AG08396 (cell line): ENCODE data around the gene SARDH.
A peak's percentile ranks its signal among the peaks of the same experiment; 100 is the strongest.
"Not testable (repeated sequence)": the region's sequence is repeated elsewhere in the genome, so short reads cannot be mapped to it uniquely, and the experiment has no call there.

Experiments
- DNase-seq: peaks from one replicate; pipeline ENCODE4 v3.0.0; 2012; ENCODE audit warnings: low spot score, mixed read lengths

SARDH gene

GRCh38 chr9:133759946-133760345 lies 21.8 kb upstream of the SARDH start:
- no peak for DNase-seq

DNA sequence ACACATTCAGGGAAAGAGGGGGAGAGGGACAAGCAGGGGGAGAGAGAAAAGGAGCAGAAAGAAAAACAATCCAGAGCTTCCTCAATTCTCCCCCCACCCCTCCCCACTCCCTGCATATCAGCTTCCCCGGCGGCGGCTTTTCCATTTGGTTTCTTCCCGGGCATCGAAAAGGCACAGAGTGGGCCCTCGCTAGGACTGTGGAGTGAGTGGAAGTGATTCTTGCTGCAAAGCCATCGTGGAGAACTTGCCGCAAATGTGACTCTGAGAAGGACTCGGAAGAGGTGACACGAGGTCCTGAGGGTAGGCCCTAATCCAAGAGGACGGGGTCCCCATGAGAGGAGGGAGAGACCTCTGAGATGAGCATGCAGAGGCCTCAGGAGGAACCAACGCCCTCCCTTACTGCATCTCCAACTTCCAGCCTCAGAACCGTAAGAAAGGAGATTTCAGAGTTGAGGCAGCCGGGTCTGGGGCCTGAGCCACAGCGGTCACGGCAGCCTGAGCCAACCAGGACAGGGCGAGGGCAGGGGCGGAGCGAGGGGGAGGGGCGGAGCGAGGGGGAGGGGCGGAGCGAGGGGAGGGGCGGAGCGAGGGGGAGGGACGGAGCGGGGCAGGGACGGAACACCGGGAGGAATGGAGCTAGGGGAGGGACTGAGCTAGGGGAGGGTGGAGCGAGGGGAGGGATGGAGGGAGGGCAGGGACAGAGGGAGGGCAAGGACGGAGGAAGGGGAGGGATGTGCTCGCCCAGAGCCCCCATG lies 21.2 kb upstream of the SARDH start:
- peak; percentile 57 for DNase-seq

- DNase-seq = no peak
Measured at GRCh38 chr9:133758228-133758627, 20.1 kb upstream of the SARDH start.

GRCh38 chr9:133754688-133755227 lies 16.6 kb upstream of the SARDH start:
- no peak for DNase-seq

DNA sequence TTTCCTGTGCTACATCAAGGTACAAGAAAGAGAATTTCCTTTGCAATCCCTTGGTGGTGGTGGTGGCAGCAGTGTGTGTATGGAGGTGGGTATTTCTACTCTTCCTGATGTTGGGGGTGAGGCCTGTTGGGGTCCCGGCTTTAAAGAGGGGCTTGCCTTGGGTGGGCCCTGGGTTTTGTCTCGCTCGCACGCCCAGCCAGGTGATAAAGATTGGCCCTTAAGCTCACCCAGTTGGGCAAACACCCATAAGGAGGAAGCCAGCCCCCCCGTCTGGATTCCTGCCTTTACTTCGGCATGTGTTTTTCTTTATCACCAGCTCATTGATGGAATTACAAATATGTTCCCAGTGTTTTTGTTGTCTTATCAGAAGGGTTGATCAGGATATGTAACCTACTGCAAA lies 16.0 kb upstream of the SARDH start:
- DNase-seq = no peak

GRCh38 chr9:133752739-133753446 lies 14.7 kb upstream of the SARDH start:
- DNase-seq = no peak

GRCh38 chr9:133750982-133751649 lies 13.0 kb upstream of the SARDH start:
- DNase-seq = no peak

GRCh38 chr9:133747309-133747708 lies 9.2 kb upstream of the SARDH start:
- DNase-seq = no peak

DNA sequence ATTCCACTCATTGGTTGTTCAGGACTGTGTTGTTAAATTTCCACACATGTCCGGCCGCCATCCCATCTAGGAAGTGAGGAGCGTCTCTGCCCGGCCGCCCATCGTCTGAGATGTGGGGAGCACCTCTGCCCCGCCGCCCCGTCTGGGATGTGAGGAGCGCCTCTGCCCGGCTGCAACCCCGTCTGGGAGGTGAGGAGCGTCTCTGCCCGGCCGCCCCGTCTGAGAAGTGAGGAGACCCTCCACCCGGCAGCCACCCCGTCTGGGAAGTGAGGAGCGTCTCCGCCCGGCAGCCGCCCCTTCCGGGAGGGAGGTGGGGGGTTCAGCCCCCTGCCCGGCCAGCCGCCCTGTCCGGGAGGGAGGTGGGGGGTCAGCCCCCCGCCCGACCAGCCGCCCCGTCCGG lies 6.4 kb upstream of the SARDH start:
- DNase-seq = not testable (repeated sequence)

DNA sequence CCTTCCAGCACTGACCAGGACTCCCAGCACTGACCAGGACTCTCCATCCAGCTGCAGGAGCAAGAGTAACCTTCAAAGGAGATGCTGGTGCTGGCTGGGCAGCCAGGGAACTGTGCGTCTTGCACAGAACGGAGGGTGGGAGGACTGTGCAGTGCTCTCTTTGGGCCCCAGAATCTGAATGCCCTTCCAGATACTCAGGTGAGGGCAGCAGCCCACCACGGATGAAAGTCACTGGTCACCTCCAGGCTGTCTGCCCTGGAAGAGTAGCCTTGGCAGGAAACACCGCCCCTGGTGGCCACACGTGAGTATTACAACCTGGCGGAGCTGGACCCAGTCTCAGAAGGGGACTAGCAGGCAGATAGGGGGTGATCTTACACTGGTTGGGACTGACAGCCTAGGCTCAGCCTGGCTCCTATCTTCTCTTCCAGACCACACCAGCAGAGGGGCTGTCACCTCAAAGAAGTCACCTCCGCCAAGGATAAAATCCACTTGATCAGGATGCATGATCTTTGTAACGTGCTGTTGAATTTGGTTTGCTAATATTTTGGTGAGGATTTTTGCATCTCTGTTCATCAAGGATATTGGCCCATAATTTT lies 4.8 kb upstream of the SARDH start:
- DNase-seq = peak; percentile 91

DNA sequence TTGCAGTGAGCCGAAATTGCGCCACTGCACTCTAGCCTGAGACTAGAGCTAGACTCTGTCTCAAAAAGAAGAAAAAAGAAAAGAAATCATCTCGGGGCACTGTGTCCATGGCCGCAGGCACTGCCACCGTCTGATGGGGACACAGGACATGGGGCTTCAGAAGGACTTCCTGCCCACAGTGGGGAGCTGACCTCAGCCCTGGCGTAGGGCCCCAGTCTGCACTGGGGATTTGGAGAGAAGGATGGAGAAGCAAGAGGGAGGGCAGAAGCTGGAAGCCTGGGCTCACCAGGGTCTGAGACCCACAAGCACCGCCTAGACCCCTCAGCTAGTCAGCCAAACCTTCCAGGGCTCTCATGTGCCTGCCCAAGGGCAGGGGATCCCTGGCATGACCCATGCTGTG lies 4.1 kb upstream of the SARDH start:
- DNase-seq = no peak

- no peak for DNase-seq
Measured at GRCh38 chr9:133741716-133742115, 3.6 kb upstream of the SARDH start.

DNA sequence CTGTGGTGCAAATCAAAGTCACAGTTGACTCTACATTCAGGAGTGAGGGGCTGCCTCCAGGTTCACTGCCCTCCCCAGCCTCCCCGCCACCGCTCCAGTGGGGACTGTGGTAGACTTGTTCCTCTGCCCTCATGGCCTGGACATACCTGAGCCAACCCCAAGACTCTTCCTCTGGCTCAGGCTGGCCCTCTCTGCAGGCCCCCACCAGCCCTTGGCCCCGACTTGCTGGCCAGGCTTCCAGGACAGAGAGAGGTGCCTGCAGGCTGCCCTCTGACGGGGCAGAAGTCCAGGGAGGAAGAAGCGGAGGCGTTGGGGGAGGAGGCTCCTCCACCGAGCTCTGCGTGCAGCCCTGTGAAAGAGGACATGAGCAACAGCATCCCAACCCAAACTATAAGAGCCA lies 2.8 kb upstream of the SARDH start:
- no peak for DNase-seq

DNA sequence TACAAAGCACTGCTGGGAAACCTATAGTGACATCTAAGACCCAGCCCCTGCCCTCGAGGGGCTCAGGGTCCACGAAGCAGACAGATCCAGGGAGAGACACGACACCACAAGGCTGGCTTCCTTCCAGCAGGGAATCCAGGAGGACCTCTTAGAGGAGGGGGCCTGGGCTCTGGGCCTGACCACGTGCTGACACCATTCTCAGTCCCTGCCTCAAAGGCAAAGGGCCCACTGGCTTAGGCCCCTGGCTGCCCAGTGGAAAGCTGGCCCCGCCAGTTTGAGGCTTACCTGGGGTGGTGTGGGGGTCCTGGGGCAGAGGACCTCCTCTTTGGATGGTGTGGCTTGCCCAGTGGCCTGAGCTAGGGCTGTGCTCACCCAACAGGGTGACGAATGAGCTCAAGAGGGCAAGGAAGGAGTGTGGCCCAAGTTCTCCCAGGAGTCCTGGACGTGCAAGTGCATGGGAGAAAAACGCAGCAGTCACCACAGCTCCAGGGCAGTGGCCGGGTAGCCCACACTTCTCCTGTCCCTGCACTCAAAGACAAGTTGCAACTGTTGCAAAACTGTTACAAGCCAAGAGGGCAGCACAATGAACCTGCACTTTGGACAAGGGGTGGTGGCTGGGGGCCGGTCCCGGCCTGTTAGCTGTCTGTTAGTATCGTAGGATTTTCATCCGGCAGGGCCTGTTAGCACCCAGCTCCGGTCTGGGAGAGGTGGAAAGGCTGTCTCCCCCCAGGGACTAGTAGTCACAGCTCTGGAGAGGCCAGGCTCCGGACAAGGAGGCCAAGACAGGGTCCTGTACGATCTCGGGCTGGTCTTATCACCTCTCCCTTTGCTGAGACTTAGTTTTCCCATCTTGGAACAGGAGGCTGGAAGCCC lies 1.5 kb upstream of the SARDH start:
- DNase-seq = no peak

DNA sequence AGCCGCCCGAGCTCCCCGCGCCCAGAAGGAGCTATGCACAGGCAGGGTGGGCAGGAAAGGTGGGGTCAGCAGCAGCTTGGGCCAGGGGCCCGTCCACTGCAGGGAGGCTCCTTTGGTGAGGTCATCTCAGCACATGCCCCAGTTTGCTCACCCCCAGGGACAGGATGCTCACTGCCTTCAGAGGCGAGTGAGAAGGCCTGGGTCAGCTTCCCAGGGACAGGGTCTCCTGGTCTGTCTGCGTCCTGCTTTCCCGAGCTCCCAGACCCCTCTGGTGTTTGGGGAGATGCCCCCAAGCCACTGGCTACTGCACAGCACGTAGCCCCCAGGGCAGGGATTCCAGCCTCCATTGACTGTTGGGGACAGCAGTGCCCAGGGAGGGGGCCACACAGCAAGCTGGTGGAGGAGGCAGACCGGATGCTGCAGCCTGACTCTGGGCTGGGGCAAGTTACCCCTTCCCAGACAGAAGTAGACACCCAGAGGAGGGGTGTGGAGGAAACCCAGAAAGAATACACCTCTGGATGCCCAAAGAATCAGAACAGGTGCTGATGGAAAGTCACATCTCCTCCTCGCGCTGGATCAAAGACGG lies 581 bp upstream of the SARDH start:
- DNase-seq = no peak

DNA sequence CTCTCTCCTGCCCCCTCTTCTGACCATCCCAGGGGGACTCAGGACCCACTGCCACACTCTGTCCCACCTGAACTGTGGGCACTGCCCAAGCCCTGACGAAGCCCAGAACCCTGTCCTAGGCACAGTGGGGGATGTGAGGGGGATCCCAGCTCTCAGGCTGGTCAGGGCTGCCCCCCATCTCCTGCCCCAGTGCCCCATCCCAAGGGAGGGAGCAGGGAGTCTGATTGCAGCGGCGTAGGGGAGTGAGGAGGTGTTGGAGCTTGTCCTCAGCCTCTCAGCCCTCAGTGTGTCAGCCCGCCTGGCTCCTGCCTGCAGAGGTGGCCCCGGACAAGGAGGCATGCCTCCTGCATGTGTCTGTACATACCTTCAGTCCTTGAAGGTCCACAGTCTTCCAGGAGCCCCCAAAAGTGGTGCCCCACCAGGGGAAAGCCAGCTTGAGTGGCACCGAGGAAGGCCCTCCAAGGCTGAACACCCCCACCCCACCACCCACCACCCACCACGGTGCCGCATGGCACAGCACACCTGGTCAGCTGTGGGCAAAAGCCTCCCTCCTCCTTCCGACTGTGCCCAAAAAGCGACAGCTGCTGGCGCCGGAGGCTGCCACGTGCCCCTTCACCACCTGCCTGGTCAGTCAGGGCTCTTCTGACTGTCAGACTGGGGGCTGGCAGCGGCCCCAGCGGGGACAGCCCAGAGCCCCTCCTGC lies 930 bp downstream of the SARDH start:
- DNase-seq = no peak

- no peak for DNase-seq
Measured at GRCh38 chr9:133735931-133736330, 2.2 kb downstream of the SARDH start.

GRCh38 chr9:133735415-133735775 lies 2.8 kb downstream of the SARDH start:
- no peak for DNase-seq

DNA sequence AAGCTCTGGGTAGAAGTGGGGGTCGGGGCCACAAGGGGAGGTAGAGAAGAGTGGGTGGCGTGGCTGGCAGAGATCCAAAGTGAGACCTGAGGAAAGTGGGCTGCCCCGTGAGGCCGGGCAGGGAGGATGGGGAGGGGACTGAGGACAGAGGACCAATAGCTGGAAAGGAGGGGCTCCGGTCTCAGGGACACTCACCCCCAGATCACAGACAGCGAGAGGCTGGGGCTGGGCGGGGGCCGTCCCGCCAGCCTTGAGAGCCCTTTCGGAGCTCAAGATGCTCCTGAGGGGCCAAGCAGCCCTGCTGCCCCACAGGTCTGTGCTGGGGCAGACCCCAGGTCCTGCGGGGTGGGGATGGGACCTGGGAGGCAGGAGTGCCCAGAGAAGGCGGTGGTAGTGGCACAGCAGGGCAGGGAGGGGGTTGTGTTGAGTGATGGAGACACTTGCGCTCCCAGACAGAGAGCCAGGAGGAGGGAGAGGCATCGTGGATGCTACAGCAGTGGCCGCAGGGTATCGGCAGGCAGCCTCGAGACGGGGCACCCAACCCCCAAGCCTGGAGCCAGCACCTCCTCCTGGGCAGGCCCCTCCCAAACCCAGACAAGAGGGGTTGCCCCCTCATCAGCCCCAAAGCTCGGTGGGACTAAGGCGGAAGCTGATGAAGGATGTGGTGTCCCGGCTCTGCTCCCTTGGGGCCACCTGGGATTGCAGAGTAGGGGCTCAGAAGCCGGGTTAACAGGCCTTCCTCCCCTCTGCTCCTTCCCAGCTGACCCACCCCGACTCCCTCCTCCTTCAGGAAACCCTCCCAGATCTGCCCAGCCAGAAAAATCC lies 3.4 kb downstream of the SARDH start:
- DNase-seq = no peak
